ENCODE data around the gene VPS37B. TPM values are rescaled to one million over a fixed set of nuclear protein-coding genes. Genes with fewer than 3 reads are reported as not detected.

Gene VPS37B
- total RNA-seq, 1 donor from 2014 or later = 34.9 TPM

GRCh38 chr12:122842505-122843405 lies 53.2 kb downstream of the VPS37B start:
- no peaks in the 10 kb centered on the region for H3K36me3 ChIP-seq
- no peak overlapping the region for H3K27ac ChIP-seq
- intact Hi-C loops (cut with DNase I) = loop anchor here (5.0 kb wide), 1 partner anchor 315 kb away; no protein-coding TSS in a partner anchor
- H3K9me3 ChIP-seq = no peaks in the 10 kb centered on the region
- no peak for DNase-seq (ENCODE audit: extremely low spot score in 2 of 2)
- TF ChIP-seq POLR2A (IDR thresholded peaks at IDR 0.05) (no peak), CTCF (IDR thresholded peaks at IDR 0.05) (no peak), POLR2AphosphoS5 (IDR thresholded peaks at IDR 0.05; ENCODE audit: insufficient read depth in 1 of 2, low read depth in 1 of 2) (no peak)
- peaks cover 57% of the 10 kb centered on the region for H3K4me1 ChIP-seq
- H3K4me3 ChIP-seq = no peak overlapping the region
- no peaks in the 10 kb centered on the region for H3K27me3 ChIP-seq

- intact Hi-C loops (cut with DNase I) = loop anchor here (5.0 kb wide), 1 partner anchor 316 kb away; no protein-coding TSS in a partner anchor
- H3K4me3 ChIP-seq = no peak overlapping the region
- no peak for DNase-seq (ENCODE audit: extremely low spot score in 2 of 2)
- H3K27ac ChIP-seq = peak overlapping the region; percentile 33
- H3K4me1 ChIP-seq = peaks cover 65% of the 10 kb centered on the region
- TF ChIP-seq POLR2AphosphoS5 (IDR thresholded peaks at IDR 0.05; ENCODE audit: insufficient read depth in 1 of 2, low read depth in 1 of 2) (no peak), CTCF (IDR thresholded peaks at IDR 0.05) (no peak), POLR2A (IDR thresholded peaks at IDR 0.05) (no peak)
- H3K9me3 ChIP-seq = no peaks in the 10 kb centered on the region
- no peaks in the 10 kb centered on the region for H3K36me3 ChIP-seq
- H3K27me3 ChIP-seq = no peaks in the 10 kb centered on the region
Observed at GRCh38 chr12:122841544-122842321, 54.2 kb downstream of the VPS37B start.

- intact Hi-C loops (cut with DNase I) = loop anchor here (5.0 kb wide), 1 partner anchor 316 kb away; no protein-coding TSS in a partner anchor
- H3K4me1 ChIP-seq = peaks cover 66% of the 10 kb centered on the region
- peak overlapping the region; percentile 33 for H3K27ac ChIP-seq
Observed at GRCh38 chr12:122840580-122841513, 55.1 kb downstream of the VPS37B start.

More at GRCh38 chr12:122840580-122841513, 55.1 kb downstream of the VPS37B start:
- no peaks in the 10 kb centered on the region for H3K27me3 ChIP-seq
- no peak for DNase-seq (ENCODE audit: extremely low spot score in 2 of 2)
- no peaks in the 10 kb centered on the region for H3K9me3 ChIP-seq
- H3K36me3 ChIP-seq = no peaks in the 10 kb centered on the region
- TF ChIP-seq CTCF (IDR thresholded peaks at IDR 0.05) = no peak
- TF ChIP-seq POLR2AphosphoS5 (IDR thresholded peaks at IDR 0.05; ENCODE audit: insufficient read depth in 1 of 2, low read depth in 1 of 2) = no peak
- TF ChIP-seq POLR2A (IDR thresholded peaks at IDR 0.05) = no peak
- H3K4me3 ChIP-seq = no peak overlapping the region
